ENCODE results near the gene IFIT5. TPM values are rescaled to one million over a fixed set of nuclear protein-coding genes. Genes with fewer than 3 reads are reported as not detected.
"Not testable (repeated sequence)": the region's sequence is repeated elsewhere in the genome, so short reads cannot be mapped to it uniquely, and the experiment has no call there.

The IFIT5 gene
- total and polyA plus RNA-seq, 11 donors: 5.4 to 21.0 (median 10.2) TPM

GRCh38 chr10:89399956-89400355, 14.4 kb upstream of the IFIT5 start:
- no peak for TF ChIP-seq CTCF (IDR thresholded peaks at IDR 0.05)
- TF ChIP-seq POLR2A (IDR thresholded peaks at IDR 0.05): no peak
- Histone ChIP-seq H3K4me1 (peaks cover 0 to 46% (median 11%) of the 10 kb centered on the region in 12 donors), H3K27me3 (no peaks in the 10 kb centered on the region), H3K36me3 (peaks cover 0 to 43% (median 33%) of the 10 kb centered on the region in 9 donors), H3K4me3 (no peak overlapping the region), H3K27ac (no peak overlapping the region), H3K9me3 (peaks cover 0 to 12% (median 0%) of the 10 kb centered on the region in 12 donors)
- DNase-seq: no peak
- intact Hi-C loops (cut with DNase I): no loop called here
- no peak for ATAC-seq
- 62 to 93% (median 86%) methylated on average over 1 of the region's 1 CpG for WGBS, 4 donors

- TF ChIP-seq CTCF (IDR thresholded peaks at IDR 0.05) (no peak), POLR2A (IDR thresholded peaks at IDR 0.05) (no peak)
- Histone ChIP-seq H3K4me1 (peaks cover 0 to 25% (median 3%) of the 10 kb centered on the region in 12 donors), H3K4me3 (no peak overlapping the region), H3K27me3 (no peaks in the 10 kb centered on the region), H3K9me3 (peaks cover 0 to 8% (median 0%) of the 10 kb centered on the region in 12 donors), H3K36me3 (peaks cover 0 to 46% (median 33%) of the 10 kb centered on the region in 9 donors), H3K27ac (no peak overlapping the region)
- ATAC-seq (no peak), DNase-seq (no peak)
- WGBS, 4 donors: 88 to 91% (median 91%) methylated on average over 2 of the region's 2 CpGs
- intact Hi-C loops (cut with DNase I): no loop called here
Measured at GRCh38 chr10:89403043-89403442, 11.3 kb upstream of the IFIT5 start.

GRCh38 chr10:89404104-89405047, 10.0 kb upstream of the IFIT5 start:
- TF ChIP-seq POLR2A (IDR thresholded peaks at IDR 0.05): no peak
- TF ChIP-seq CTCF (IDR thresholded peaks at IDR 0.05): no peak
- no peaks in the 10 kb centered on the region for H3K27me3 ChIP-seq
- intact Hi-C loops (cut with DNase I): no loop called here
- DNase-seq (no peak), ATAC-seq (no peak)
- H3K36me3 ChIP-seq: peaks cover 0 to 42% (median 33%) of the 10 kb centered on the region in 9 donors
- no peak overlapping the region for H3K4me3 ChIP-seq
- H3K27ac ChIP-seq: no peak overlapping the region
- peaks cover 0 to 8% (median 0%) of the 10 kb centered on the region in 12 donors for H3K9me3 ChIP-seq
- H3K4me1 ChIP-seq: peaks cover 0 to 15% (median 0%) of the 10 kb centered on the region in 12 donors
- 91 to 97% (median 94%) methylated on average over 11 of the region's 11 CpGs for WGBS, 4 donors

GRCh38 chr10:89406178-89406577, 8.2 kb upstream of the IFIT5 start:
- intact Hi-C loops (cut with DNase I); H3K4me1 ChIP-seq; H3K27ac ChIP-seq; H3K9me3 ChIP-seq; H3K4me3 ChIP-seq; DNase-seq; ATAC-seq; H3K27me3 ChIP-seq: not testable (repeated sequence)
- peaks cover 0 to 42% (median 31%) of the 10 kb centered on the region in 9 donors for H3K36me3 ChIP-seq
- 95 to 99% (median 97%) methylated on average over 9 of the region's 9 CpGs for WGBS, 4 donors

GRCh38 chr10:89407792-89408191, 6.6 kb upstream of the IFIT5 start:
- H3K4me1 ChIP-seq; DNase-seq; H3K27ac ChIP-seq; H3K9me3 ChIP-seq; intact Hi-C loops (cut with DNase I); H3K27me3 ChIP-seq; H3K4me3 ChIP-seq; ATAC-seq: not testable (repeated sequence)
- H3K36me3 ChIP-seq: peaks cover 0 to 30% (median 18%) of the 10 kb centered on the region in 9 donors
- 96 to 100% (median 98%) methylated on average over 3 of the region's 3 CpGs for WGBS, 4 donors

- H3K4me3 ChIP-seq; H3K9me3 ChIP-seq; H3K27ac ChIP-seq; H3K27me3 ChIP-seq; DNase-seq; intact Hi-C loops (cut with DNase I); ATAC-seq: not testable (repeated sequence)
- peaks cover 0 to 15% (median 8%) of the 10 kb centered on the region in 12 donors for H3K4me1 ChIP-seq
- peaks cover 0 to 15% (median 6%) of the 10 kb centered on the region in 9 donors for H3K36me3 ChIP-seq
- 90 to 99% (median 96%) methylated on average over 5 of the region's 5 CpGs for WGBS, 4 donors
Measured at GRCh38 chr10:89409282-89409681, 5.1 kb upstream of the IFIT5 start.

GRCh38 chr10:89410551-89410950, 3.8 kb upstream of the IFIT5 start:
- intact Hi-C loops (cut with DNase I): loop anchor here in 3 of 10 donors (5.0 to 10.0 kb wide), 3 partner anchors 83 to 156 kb away; partner anchors contain the start of genes IFIT2 (in 1 of the 3), IFIT3 (in 1 of the 3) and LIPA (in 1 of the 3)
- not testable (repeated sequence) for ATAC-seq, H3K27me3 ChIP-seq, H3K27ac ChIP-seq, DNase-seq, H3K9me3 ChIP-seq, H3K36me3 ChIP-seq, H3K4me3 ChIP-seq
- H3K4me1 ChIP-seq: peaks cover 0 to 15% (median 9%) of the 10 kb centered on the region in 12 donors
- WGBS, 4 donors: 93 to 96% (median 95%) methylated on average over 5 of the region's 5 CpGs

Measured in heart left ventricle (tissue), 16 donors.